Activated naive CD4-positive, alpha-beta T cell treated with anti-CD3 and anti-CD28 coated beads, Interleukin-2, amount 10 ng/mL, durations not matched to agents 7 days and 5 days (primary cell): ENCODE data around the gene POLR2E.

ENCODE experiments used
- CTCF ChIA-PET: fragments of 350-600 bp; sonication (Branson Sonifier 250); formaldehyde crosslinking; loops from one replicate; lab custom pipeline; 2021; ENCODE audit warnings: antibody characterized with exemption; lab: Charles Lee
- DNase-seq: peaks from one replicate; pipeline ENCODE4 v3.0.0-alpha.2; 2020
- H3K27ac Mint-ChIP-seq: one replicate; pipeline ENCODE4 v1.8.0; 2021; ENCODE audit warnings: mild to moderate bottlenecking, moderate library complexity, mixed read lengths
- H3K27me3 Mint-ChIP-seq: one replicate; pipeline ENCODE4 v1.8.0; 2021; ENCODE audit warnings: mild to moderate bottlenecking, mixed read lengths
- H3K36me3 Mint-ChIP-seq: one replicate; pipeline ENCODE4 v1.8.0; 2021; ENCODE audit warnings: mixed read lengths
- H3K4me1 Mint-ChIP-seq: one replicate; pipeline ENCODE4 v1.8.0; 2021; ENCODE audit warnings: mixed read lengths
- H3K4me3 Mint-ChIP-seq: one replicate; pipeline ENCODE4 v1.8.0; 2021; ENCODE audit warnings: mild to moderate bottlenecking, moderate library complexity, mixed read lengths
- H3K9me3 Mint-ChIP-seq: one replicate; pipeline ENCODE4 v1.8.0; 2021; ENCODE audit warnings: mixed read lengths

The POLR2E gene

DNA sequence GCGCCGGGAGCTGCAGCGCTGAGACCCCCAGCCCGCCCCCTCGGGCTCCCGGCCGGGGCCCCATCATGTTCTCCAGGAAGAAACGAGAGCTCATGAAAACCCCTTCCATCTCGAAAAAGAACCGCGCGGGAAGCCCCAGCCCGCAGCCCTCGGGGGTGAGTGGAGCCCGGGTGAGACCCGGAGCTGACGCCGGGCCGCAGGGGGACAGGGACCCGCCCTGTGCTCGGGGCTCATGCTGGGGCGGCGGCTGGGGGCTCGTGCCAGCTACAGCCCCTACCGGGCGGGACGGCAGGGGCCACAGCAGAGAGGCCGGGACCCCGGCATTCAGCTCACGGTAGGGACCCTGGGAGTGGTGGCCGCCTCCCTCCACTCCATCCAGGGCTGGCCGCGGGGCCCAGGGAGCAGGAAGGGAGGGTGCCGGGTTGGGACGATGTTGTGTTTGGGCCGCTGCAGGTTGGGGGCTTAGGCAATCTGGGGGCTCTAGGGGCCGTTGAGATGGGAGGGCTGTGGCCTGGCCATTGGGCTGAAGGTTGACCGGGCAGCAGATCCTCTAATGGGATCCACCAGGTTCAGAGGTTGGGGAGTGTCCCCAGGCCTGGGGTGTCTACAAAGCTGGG is 27.7 kb downstream of the POLR2E start:
- Mint-ChIP-seq H3K27me3 (no peaks in the 10 kb centered on the region), H3K4me1 (peaks cover 64% of the 10 kb centered on the region), H3K9me3 (peaks cover 3% of the 10 kb centered on the region), H3K4me3 (peak overlapping the region; percentile 86), H3K36me3 (peaks cover 35% of the 10 kb centered on the region), H3K27ac (peak overlapping the region; percentile 95)
- DNase-seq: no peak
- CTCF ChIA-PET: interaction anchor here (0.6 to 3.2 kb wide), 7 partner anchors 9 to 297 kb away, joined by 3 to 13 read pairs (median 3); no protein-coding TSS in a partner anchor

GRCh38 chr19:1066748-1067340 is 28.3 kb downstream of the POLR2E start, which contains the start of gene ARHGAP45:
Gene ARHGAP45 (plus strand): TSS chr19:1067167. CDS start chr19:1067406, 239 bp downstream.
- Mint-ChIP-seq H3K27ac (peak within 1 kb of the TSS; percentile 95), H3K4me1 (peaks cover 58% of the 10 kb centered on the region), H3K27me3 (no peaks in the 10 kb centered on the region), H3K9me3 (peaks cover 3% of the 10 kb centered on the region), H3K4me3 (peak within 1 kb of the TSS; percentile 86), H3K36me3 (peaks cover 31% of the 10 kb centered on the region)
- CTCF ChIA-PET: interaction anchor here (1.1 to 3.2 kb wide), 4 partner anchors 10 to 126 kb away, joined by 3 to 13 read pairs (median 4); no protein-coding TSS in a partner anchor
- DNase-seq: peak; percentile 91

DNA sequence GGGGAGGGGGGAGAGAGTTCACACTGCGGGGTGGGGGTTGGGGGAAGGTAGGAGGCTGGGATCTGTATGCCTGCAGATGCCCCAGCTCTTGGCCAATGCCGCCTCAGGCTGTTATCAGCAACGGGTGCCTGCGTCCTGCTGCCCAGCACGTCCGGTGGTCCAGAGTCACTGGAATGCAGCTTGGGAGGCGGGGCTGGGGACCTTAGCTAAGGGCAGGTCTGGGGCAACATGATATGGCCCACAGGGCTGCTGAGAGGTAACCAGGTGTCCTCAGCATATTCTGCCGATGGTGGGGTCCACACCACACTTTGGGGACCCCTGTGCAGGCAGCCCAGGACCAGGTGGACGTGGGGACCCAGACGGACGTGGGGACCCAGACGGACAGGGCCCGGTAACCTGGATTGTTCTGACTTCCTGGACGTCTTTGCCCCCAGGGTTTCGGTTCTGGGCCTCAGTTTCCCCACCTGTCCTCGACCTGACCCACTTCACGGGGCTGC is 28.9 kb downstream of the POLR2E start:
- CTCF ChIA-PET: interaction anchor here (1.2 to 3.2 kb wide), 4 partner anchors 10 to 126 kb away, joined by 3 to 13 read pairs (median 4); no protein-coding TSS in a partner anchor
- peaks cover 28% of the 10 kb centered on the region for H3K36me3 Mint-ChIP-seq
- H3K4me3 Mint-ChIP-seq: peak overlapping the region; percentile 73
- no peak for DNase-seq
- no peaks in the 10 kb centered on the region for H3K27me3 Mint-ChIP-seq
- peaks cover 55% of the 10 kb centered on the region for H3K4me1 Mint-ChIP-seq
- H3K9me3 Mint-ChIP-seq: peaks cover 3% of the 10 kb centered on the region
- peak overlapping the region; percentile 45 for H3K27ac Mint-ChIP-seq

DNA sequence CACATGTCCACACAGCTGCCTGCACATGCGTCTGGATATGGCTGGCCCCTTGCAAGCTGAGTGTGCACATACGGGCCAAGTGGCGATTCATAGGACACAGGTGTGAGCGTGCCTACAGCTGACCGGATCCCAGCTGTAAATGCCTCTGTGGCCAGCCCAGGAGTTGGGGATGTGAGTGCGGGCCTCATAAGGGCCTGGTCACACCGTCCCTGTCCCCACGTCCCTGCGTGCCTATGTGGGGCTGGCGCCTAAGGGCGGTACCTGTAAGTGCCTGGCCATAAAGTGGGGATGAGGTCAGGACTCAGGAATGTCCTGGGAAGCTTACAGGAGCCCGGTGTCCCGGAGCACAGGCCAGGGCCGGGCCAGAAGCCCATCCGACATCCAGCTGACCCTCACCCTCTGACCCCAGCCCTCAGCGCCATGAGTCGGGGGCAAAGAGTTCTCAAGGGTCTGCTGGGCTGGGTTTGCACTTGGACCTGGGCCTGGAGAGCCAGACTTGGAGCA is 29.5 kb downstream of the POLR2E start:
- peaks cover 53% of the 10 kb centered on the region for H3K4me1 Mint-ChIP-seq
- H3K27ac Mint-ChIP-seq: peak overlapping the region; percentile 49
- CTCF ChIA-PET: interaction anchor here (0.8 to 3.2 kb wide), 6 partner anchors 9 to 26 kb away, joined by 3 to 13 read pairs (median 5); partner anchors contain the start of gene ABCA7
- no peaks in the 10 kb centered on the region for H3K27me3 Mint-ChIP-seq
- H3K9me3 Mint-ChIP-seq: peaks cover 3% of the 10 kb centered on the region
- peak overlapping the region; percentile 73 for H3K4me3 Mint-ChIP-seq
- peaks cover 28% of the 10 kb centered on the region for H3K36me3 Mint-ChIP-seq
- peak; percentile 22 for DNase-seq

- H3K27me3 Mint-ChIP-seq: no peaks in the 10 kb centered on the region
- peaks cover 46% of the 10 kb centered on the region for H3K4me1 Mint-ChIP-seq
These were observed 30.2 kb downstream of the POLR2E start for GRCh38 chr19:1064661-1065605.

DNA sequence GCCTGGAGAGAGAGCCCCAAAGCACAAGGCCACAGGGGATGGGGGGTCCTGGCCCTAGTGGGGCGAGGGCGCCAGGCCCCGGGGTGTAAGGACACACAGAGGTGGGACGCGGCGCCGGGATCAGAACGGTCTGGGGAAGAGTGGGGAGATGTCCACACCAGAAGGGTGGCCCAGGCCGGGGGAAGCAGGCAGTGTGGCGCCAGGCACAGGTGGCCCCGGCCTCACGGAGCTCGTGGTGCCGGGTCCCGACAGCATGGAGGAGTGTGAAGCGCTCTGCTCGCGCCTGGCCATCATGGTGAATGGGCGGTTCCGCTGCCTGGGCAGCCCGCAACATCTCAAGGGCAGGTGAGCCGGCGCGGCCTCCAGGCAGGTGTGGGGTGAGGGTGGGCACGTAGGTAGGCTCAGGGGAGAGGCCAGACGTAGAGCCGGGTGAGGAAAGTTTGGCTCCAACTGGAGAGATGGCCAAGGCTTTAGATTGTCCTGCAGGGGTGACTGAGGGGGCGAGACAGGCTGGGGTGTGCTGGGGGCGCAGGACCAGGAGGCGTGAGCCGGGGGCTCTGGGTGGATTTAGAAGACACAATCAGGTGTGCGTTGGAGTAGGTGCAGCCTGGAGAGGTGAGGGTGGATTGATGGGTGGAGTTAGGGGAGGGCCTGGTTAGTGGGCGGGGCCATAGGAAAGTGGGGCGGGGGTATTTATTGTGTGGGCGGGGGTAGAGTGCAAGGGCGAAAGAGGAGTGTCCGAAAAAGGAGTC is 31.1 kb downstream of the POLR2E start:
- CTCF ChIA-PET: interaction anchor here (0.7 to 1.6 kb wide), 8 partner anchors 12 to 38 kb away, joined by 3 to 10 read pairs (median 4); partner anchors contain the start of gene CNN2
- peaks cover 3% of the 10 kb centered on the region for H3K9me3 Mint-ChIP-seq
- no peak overlapping the region for H3K4me3 Mint-ChIP-seq
- peak; percentile 22 for DNase-seq
- H3K27me3 Mint-ChIP-seq: no peaks in the 10 kb centered on the region
- H3K27ac Mint-ChIP-seq: no peak overlapping the region
- peaks cover 19% of the 10 kb centered on the region for H3K36me3 Mint-ChIP-seq
- peaks cover 41% of the 10 kb centered on the region for H3K4me1 Mint-ChIP-seq

More at GRCh38 chr19:1064661-1065605, 30.2 kb downstream of the POLR2E start:
- H3K36me3 Mint-ChIP-seq: peaks cover 26% of the 10 kb centered on the region
- peak; percentile 81 for DNase-seq
- H3K4me3 Mint-ChIP-seq: peak overlapping the region; percentile 73
- H3K27ac Mint-ChIP-seq: peak overlapping the region; percentile 86
- peaks cover 3% of the 10 kb centered on the region for H3K9me3 Mint-ChIP-seq
- CTCF ChIA-PET: interaction anchor here (0.7 to 1.6 kb wide), 11 partner anchors 8 to 39 kb away, joined by 3 to 10 read pairs (median 4); partner anchors contain the start of genes ABCA7 and CNN2

GRCh38 chr19:1063030-1063908 is 31.9 kb downstream of the POLR2E start:
- Mint-ChIP-seq H3K36me3 (peaks cover 14% of the 10 kb centered on the region), H3K9me3 (peaks cover 3% of the 10 kb centered on the region), H3K4me1 (peaks cover 39% of the 10 kb centered on the region), H3K27me3 (no peaks in the 10 kb centered on the region), H3K4me3 (no peak overlapping the region), H3K27ac (peak overlapping the region; percentile 60)
- DNase-seq: peak; percentile 79
- CTCF ChIA-PET: no interaction called here

DNA sequence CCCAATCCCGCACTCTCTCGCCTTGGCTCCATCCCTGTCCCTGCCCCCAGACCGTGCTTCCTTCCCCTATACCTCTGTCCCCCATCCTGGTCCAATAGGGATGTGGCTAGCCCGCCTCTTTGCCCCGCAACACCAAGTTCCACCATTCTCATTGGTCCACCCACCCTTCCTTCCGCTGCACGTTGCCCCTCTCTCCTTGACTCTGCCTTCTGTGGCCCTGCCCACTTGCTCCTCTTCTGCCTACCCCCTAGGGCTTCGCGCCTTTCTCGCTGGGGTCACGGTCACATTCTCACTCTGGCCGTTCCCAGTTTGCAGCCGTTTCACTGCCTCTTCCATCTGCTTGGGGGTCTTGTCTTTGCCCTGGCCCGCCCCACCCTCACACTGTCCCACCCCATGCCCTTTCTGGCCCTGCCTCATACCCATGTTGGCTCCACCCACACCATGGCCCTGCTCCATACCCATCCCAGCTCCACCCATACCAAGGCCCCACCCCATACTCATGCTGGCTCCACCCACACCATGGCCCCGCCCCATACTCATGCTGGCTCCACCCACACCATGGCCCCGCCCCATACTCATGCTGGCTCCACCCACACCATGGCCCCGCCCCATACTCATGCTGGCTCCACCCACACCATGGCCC is 32.7 kb downstream of the POLR2E start:
- peak; percentile 65 for DNase-seq
- Mint-ChIP-seq H3K27ac (no peak overlapping the region), H3K27me3 (no peaks in the 10 kb centered on the region), H3K4me3 (no peak overlapping the region), H3K36me3 (peaks cover 14% of the 10 kb centered on the region), H3K9me3 (peaks cover 4% of the 10 kb centered on the region), H3K4me1 (peaks cover 46% of the 10 kb centered on the region)
- CTCF ChIA-PET: no interaction called here

DNA sequence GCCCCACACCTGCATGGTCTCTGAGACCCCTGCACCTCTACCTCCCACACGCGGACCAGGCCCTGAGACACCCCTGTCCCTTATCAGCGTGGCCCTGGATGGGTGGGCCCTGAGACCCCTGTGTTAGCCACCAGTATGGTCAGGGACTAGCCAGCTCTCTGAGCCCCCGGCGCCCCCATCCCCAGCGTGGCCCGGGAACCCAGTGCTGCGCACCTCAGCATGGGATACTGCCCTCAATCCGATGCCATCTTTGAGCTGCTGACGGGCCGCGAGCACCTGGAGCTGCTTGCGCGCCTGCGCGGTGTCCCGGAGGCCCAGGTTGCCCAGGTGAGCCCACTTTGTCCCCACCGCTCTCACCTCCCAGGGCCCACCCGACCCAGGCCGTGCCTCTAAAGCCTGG is 33.2 kb downstream of the POLR2E start:
- Mint-ChIP-seq H3K27ac (no peak overlapping the region), H3K36me3 (peaks cover 19% of the 10 kb centered on the region), H3K4me1 (peaks cover 52% of the 10 kb centered on the region), H3K4me3 (no peak overlapping the region), H3K27me3 (no peaks in the 10 kb centered on the region), H3K9me3 (peaks cover 7% of the 10 kb centered on the region)
- no peak for DNase-seq
- CTCF ChIA-PET: no interaction called here

DNA sequence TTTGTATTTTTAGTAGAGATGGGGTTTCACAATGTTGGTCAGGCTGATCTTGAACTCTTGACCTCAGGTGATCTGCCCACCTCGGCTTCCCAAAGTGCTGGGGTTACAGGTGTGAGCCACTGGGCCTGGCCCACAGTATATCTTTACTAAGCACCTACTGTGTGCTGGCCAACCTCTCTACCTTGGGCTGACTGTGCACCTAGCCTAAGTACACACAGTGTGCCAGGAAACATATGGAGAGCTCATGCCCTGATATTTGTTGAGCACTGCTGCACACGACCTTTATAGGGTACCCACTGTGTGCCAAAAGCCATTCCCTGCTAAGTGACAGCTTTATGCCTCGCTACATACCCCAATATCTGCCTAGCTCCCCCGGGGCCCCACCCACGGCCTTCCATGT is 34.5 kb downstream of the POLR2E start:
- H3K4me3 Mint-ChIP-seq: no peak overlapping the region
- peaks cover 28% of the 10 kb centered on the region for H3K36me3 Mint-ChIP-seq
- H3K9me3 Mint-ChIP-seq: peaks cover 7% of the 10 kb centered on the region
- no peak overlapping the region for H3K27ac Mint-ChIP-seq
- peaks cover 51% of the 10 kb centered on the region for H3K4me1 Mint-ChIP-seq
- CTCF ChIA-PET: interaction anchor here (0.7 to 1.0 kb wide), 2 partner anchors 11 to 14 kb away, joined by 3 read pairs; no protein-coding TSS in a partner anchor
- DNase-seq: no peak
- no peaks in the 10 kb centered on the region for H3K27me3 Mint-ChIP-seq

GRCh38 chr19:1058112-1058511 is 37.1 kb downstream of the POLR2E start:
- peaks cover 4% of the 10 kb centered on the region for H3K9me3 Mint-ChIP-seq
- H3K27ac Mint-ChIP-seq: peak overlapping the region; percentile 80
- H3K36me3 Mint-ChIP-seq: peaks cover 31% of the 10 kb centered on the region
- H3K4me3 Mint-ChIP-seq: no peak overlapping the region
- peaks cover 28% of the 10 kb centered on the region for H3K4me1 Mint-ChIP-seq
- DNase-seq: peak; percentile 46
- H3K27me3 Mint-ChIP-seq: no peaks in the 10 kb centered on the region
- CTCF ChIA-PET: interaction anchor here (0.9 to 1.3 kb wide), 3 partner anchors 18 to 29 kb away, joined by 3 read pairs; no protein-coding TSS in a partner anchor
